AG04450 (cell line): ENCODE data around the gene PTPN13. TPM values are rescaled to one million over a fixed set of nuclear protein-coding genes. Genes with fewer than 3 reads are reported as not detected.

Experiments
- CTCF ChIA-PET: fragments of 300-600, 350-600 bp; formaldehyde crosslinking; extraction: SDS; loops from one replicate; lab custom pipeline; 2022; ENCODE audit warnings: antibody characterized with exemption, inconsistent platforms; lab: Charles Lee
- POLR2A ChIA-PET: fragments of 350-600 bp; formaldehyde crosslinking; extraction: SDS; loops from one replicate; lab custom pipeline; 2021; ENCODE audit warnings: antibody characterized with exemption, inconsistent platforms; lab: Yijun Ruan, JAX
- DNase-seq: peaks from one replicate; pipeline ENCODE4 v3.0.0-alpha.2; 2011; ENCODE audit warnings: low read depth, low spot score
- H3K27ac ChIP-seq: one replicate; pipeline ENCODE4 v1.5.1; 2012; ENCODE audit warnings: low read depth, low read length, control low read depth
- H3K27me3 ChIP-seq: one replicate; pipeline ENCODE4 v1.6.0; 2012; ENCODE audit warnings: low read length; ENCODE audit not compliant: control insufficient read depth, insufficient read depth
- H3K4me3 ChIP-seq: 2 replicates; pipeline ENCODE4 v1.5.1; 2011; ENCODE audit warnings: mild to moderate bottlenecking, low read depth, low read length, control low read depth
- H3K9me3 ChIP-seq: 2 replicates; pipeline ENCODE4 v1.5.1; 2012; ENCODE audit warnings: low read length; ENCODE audit not compliant: control insufficient read depth, insufficient read depth
- CTCF ChIP-seq: IDR thresholded peaks from 2 replicates; pipeline ENCODE4 v1.5.1; 2011; ENCODE audit warnings: low read depth, low read length, control low read depth, inconsistent platforms
- polyA plus RNA-seq: library from polyadenylated mRNA; depleted of rRNA; stranded (reverse); fragments of >200 nt; gene quantifications from 2 replicates; pipeline ENCODE4 v1.2.3, GENCODE V29; 2011

Gene PTPN13
- polyA plus RNA-seq, 1 experiment: 26.7 TPM

GRCh38 chr4:86831262-86832130 is 237.4 kb downstream of the PTPN13 start:
- POLR2A ChIA-PET: interaction anchor here (0.6 to 1.7 kb wide), 5 partner anchors 11 to 238 kb away, joined by 3 to 12 read pairs (median 4); partner anchors contain the start of gene PTPN13
- peak; percentile 93 for DNase-seq
- CTCF ChIA-PET: interaction anchor here (0.8 to 1.5 kb wide), 4 partner anchors 12 to 319 kb away, joined by 3 to 4 read pairs (median 3); partner anchors contain the start of gene PTPN13
- no peak for TF ChIP-seq CTCF
- no peak overlapping the region for H3K4me3 ChIP-seq
- H3K27ac ChIP-seq: peak overlapping the region; percentile 91
- no peaks in the 10 kb centered on the region for H3K9me3 ChIP-seq
- H3K27me3 ChIP-seq: no peaks in the 10 kb centered on the region

- H3K27ac ChIP-seq: no peak overlapping the region
- H3K4me3 ChIP-seq: no peak overlapping the region
- no peaks in the 10 kb centered on the region for H3K9me3 ChIP-seq
- ChIA-PET CTCF (interaction anchor here (0.6 kb wide), 1 partner anchor 337 kb away, joined by 4 read pairs; no protein-coding TSS in a partner anchor), POLR2A (no interaction called here)
- H3K27me3 ChIP-seq: no peaks in the 10 kb centered on the region
- TF ChIP-seq CTCF: no peak
- no peak for DNase-seq
Observed at GRCh38 chr4:86833615-86834014, 239.5 kb downstream of the PTPN13 start.

GRCh38 chr4:86834901-86835300 is 240.8 kb downstream of the PTPN13 start:
- Histone ChIP-seq H3K27ac (peak overlapping the region; percentile 34), H3K4me3 (no peak overlapping the region), H3K27me3 (no peaks in the 10 kb centered on the region), H3K9me3 (no peaks in the 10 kb centered on the region)
- POLR2A ChIA-PET: interaction anchor here (0.5 kb wide), 1 partner anchor 21 kb away, joined by 3 read pairs; no protein-coding TSS in a partner anchor
- DNase-seq: peak; percentile 74
- CTCF ChIA-PET: no interaction called here
- TF ChIP-seq CTCF: no peak

- ChIA-PET POLR2A (no interaction called here), CTCF (no interaction called here)
- H3K27ac ChIP-seq: no peak overlapping the region
- no peak for TF ChIP-seq CTCF
- H3K27me3 ChIP-seq: no peaks in the 10 kb centered on the region
- no peak for DNase-seq
- H3K9me3 ChIP-seq: no peaks in the 10 kb centered on the region
- H3K4me3 ChIP-seq: no peak overlapping the region
Observed at GRCh38 chr4:86835677-86836076, 241.6 kb downstream of the PTPN13 start.
